Left colon (tissue), 2 donors: ENCODE results near the gene MEX3A. TPM values are rescaled to one million over a fixed set of nuclear protein-coding genes. Genes with fewer than 3 reads are reported as not detected.
"Not testable (repeated sequence)": the region's sequence is repeated elsewhere in the genome, so short reads cannot be mapped to it uniquely, and the experiment has no call there.

Source experiments
- ATAC-seq: fragments of 200-7000 bp; cut with Tn5 transposase; one replicate; pipeline ENCODE4 v1.9.1; 2020; ENCODE audit warnings: mild to moderate bottlenecking, moderate library complexity
- DNase-seq, 2 donors: peaks; one replicate each; pipeline ENCODE4 v3.0.0-alpha.2; 2020
- intact Hi-C, 2 donors: fragments of 100-400 bp; cut with DNase I in 1 of 2; cut with micrococcal nuclease in 1 of 2; formaldehyde crosslinking; loops; one replicate each; pipeline versions ENCODE4 v1.11.2 to v1.14.0; 2022; cut with DNase I, micrococcal nuclease
- long read RNA-seq: library from polyadenylated mRNA; unstranded; transcript quantifications from one replicate; pipeline ENCODE4 v2.0.0, GENCODE V29; 2021
- total RNA-seq, 2 donors: library from RNA; stranded (reverse); fragmentation: NEBNext Ultra II Directional; extraction: Animal tissue kit (Norgen Biotek cat#: 25700); gene quantifications; one replicate each; pipeline ENCODE4 v1.2.1, GENCODE V29; 2021
- donor health status: DM: no; HTN: no; CAD: no.
- donor health status: DM: yes; HTN: yes; CAD: no.

MEX3A gene, protein sequence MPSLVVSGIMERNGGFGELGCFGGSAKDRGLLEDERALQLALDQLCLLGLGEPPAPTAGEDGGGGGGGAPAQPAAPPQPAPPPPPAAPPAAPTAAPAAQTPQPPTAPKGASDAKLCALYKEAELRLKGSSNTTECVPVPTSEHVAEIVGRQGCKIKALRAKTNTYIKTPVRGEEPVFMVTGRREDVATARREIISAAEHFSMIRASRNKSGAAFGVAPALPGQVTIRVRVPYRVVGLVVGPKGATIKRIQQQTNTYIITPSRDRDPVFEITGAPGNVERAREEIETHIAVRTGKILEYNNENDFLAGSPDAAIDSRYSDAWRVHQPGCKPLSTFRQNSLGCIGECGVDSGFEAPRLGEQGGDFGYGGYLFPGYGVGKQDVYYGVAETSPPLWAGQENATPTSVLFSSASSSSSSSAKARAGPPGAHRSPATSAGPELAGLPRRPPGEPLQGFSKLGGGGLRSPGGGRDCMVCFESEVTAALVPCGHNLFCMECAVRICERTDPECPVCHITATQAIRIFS
- 1 to 10 TPM in 1 of 2 donors, under 1 TPM in 1; 0.78 to 1.1 TPM for total RNA-seq
- long read RNA-seq, full-length matches to known transcripts = 1 of 2 reads
- long read RNA-seq, partial matches to known transcripts = 0 of 2 reads
- long read RNA-seq, other reads (novel, unspliced or antisense) = 1 of 2 reads

DNA sequence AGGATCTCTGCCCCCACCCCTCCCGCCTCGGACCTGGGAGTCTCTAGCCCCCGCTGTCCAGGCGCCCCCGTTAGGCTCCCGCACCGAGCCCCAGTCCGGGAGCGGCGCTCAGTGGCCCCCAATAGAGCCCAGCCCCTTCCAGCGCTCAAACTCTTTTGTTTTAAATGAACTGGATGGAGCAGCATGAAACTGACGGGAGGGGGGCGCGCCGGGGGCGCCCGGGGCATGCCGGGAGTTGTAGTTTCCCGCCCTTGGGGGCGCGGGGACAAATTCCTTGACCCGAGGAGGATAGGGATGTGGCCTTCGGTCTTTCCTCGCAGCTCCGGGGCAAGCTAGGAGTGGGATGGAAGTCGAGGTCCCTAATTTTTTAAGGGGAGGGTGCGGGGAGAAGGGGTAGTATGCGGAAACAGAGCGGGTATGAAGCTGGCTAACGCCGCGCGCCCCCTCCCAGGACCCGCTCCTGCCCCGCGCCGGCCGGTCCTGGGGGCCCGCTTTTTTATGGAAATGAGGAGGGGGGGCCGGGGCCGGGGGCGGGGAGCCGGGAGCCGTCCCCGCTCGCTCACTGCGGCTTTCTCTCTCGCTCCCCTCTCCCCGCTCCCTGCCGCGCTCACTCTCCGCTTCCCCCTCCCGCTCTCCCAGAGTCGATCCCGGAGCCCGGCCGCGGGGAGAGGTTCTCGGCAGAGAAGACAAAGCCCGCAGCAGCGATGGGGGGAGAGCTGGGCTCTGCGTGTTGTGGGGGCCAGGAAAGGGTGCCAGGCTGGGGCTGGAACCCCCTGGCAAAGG, at the start of gene MEX3A:
MEX3A (minus strand) TSS at position 157 of the 783 bp plus-strand sequence. CDS start 467 bp downstream, outside the sequence.
- intact Hi-C loops = no loop called here
- DNase-seq (peak; percentile 74 to 80), ATAC-seq (peak; percentile 87)

DNA sequence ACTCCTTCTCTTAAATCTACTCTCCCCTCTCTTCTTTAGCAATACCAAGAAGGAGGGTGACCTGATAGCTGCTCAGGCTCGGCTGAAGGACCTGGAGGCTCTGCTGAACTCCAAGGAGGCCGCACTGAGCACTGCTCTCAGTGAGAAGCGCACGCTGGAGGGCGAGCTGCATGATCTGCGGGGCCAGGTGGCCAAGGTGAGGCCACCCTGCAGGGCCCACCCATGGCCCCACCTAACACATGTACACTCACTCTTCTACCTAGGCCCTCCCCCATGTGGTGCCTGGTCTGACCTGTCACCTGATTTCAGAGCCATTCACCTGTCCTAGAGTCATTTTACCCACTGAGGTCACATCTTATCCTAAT, 48.3 kb upstream of the MEX3A start:
- no peak for DNase-seq
- intact Hi-C loops = loop anchor here in 1 of 2 donors (2.0 kb wide), 1 partner anchor 34 kb away; no protein-coding TSS in a partner anchor
- ATAC-seq = peak; percentile 1

DNA sequence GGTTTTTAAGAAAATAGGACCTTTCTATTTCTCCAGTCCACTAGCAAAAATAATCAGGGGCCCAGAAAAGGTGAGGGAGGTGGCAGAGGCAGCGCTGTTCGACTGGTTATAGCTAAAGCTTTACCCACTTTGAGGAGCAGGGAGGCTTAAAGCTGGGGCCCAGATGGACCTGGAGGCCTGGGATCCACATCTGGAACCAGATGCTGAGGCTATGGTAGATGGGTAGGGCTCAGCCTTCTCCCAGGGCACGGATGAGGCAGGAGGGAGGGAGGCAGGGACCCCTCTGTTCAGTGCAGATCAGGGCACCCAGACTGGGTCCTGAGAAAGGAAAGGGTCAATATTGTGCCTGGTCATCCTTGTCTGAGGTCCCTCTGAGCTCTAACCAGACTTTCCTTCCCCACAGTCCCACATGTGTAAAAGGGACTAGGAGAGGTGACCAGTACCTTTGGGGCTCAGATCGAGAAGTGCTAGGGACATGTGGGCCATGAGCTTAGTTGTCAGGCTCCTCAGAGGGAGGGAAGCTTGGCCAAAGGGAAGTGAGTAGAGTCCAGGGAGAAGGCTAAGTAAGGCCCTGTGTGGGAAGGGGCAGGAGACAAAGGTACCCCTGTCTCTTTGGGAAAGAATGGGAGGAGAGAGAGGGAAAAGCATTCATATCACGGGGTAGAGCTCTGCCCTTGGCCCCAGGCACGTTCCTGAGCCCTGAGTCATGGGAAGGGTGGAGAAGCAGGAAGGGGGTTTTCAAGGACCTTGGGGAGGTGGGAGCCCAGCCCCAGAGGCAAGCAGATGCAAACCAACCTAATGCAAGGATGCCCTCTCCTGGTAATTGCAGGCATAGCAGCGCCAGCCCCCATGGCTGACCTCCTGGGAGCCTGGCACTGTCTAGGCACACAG, 47.7 kb upstream of the MEX3A start:
- ATAC-seq = peak; percentile 73
- intact Hi-C loops = loop anchor here (2.0 kb wide), 1 partner anchor 33 kb away; no protein-coding TSS in a partner anchor
- peak; percentile 85 to 88 for DNase-seq

DNA sequence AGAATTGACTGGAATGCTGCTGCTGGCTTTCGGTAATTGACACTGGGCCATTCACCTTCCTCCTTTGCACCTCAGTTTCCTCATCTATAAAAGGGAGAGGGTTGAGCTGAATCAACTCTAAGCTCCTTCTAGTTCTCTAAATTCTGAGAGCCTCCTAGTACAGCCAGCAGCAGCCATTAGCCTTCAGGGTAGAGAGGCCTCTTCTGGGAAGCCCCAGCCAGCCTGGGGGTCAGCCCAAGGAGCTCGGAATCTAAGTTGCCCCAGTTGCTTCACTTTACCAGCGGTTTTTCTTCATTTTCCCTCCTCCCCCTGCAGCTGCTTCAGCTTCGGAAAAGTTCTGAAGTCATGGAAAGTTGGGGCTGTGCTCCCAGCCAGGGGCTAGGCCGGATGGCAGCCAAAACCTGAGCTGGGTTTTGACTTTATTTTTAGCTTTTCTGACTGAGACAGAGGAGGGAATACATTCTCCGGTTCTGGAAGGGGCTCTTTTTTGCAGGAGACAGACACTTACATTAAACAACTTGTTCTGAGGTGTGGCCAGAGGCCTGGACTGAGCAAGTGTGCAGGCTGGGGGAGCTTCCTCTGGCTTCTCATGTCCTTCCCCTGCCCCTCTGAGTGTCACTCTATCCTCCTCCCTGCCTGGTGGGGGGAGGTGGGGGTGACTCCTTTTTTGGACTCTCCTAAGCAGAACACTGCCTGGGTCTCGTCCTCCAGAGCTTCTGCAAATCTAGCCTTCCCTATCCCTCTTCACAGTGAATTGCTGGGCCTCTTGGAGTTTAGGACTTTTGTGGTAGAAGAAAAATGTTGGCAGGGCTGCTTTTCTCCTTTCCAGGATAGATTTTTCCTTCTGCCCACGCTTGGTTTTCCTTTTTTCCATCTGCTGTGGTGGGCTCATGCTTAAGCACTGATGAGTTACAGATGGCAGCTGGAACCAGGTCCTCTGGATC, 46.7 kb upstream of the MEX3A start:
- intact Hi-C loops = loop anchor here in 1 of 2 donors (2.0 kb wide), 1 partner anchor 32 kb away; no protein-coding TSS in a partner anchor
- ATAC-seq (no peak), DNase-seq (no peak)

DNA sequence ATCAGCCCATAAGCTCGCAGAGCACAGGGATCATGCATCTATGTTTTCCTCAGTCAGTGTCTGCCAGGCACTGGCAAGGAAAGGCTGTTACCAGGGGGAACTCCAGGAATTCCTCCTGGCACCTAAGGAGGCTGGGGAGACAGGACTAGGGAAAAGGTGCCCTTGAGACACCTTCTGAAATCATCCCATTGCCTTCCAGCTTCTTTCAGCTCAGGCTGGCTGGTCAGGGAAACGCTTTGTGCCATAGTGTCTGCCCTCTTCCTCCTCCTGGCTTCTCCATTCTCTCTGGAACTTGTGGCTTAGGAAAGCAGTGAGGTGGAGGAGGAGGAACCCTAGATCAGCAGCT, 46.0 kb upstream of the MEX3A start:
- no peak for ATAC-seq
- DNase-seq = no peak
- intact Hi-C loops = loop anchor here in 1 of 2 donors (2.0 kb wide), 1 partner anchor 31 kb away; no protein-coding TSS in a partner anchor

DNA sequence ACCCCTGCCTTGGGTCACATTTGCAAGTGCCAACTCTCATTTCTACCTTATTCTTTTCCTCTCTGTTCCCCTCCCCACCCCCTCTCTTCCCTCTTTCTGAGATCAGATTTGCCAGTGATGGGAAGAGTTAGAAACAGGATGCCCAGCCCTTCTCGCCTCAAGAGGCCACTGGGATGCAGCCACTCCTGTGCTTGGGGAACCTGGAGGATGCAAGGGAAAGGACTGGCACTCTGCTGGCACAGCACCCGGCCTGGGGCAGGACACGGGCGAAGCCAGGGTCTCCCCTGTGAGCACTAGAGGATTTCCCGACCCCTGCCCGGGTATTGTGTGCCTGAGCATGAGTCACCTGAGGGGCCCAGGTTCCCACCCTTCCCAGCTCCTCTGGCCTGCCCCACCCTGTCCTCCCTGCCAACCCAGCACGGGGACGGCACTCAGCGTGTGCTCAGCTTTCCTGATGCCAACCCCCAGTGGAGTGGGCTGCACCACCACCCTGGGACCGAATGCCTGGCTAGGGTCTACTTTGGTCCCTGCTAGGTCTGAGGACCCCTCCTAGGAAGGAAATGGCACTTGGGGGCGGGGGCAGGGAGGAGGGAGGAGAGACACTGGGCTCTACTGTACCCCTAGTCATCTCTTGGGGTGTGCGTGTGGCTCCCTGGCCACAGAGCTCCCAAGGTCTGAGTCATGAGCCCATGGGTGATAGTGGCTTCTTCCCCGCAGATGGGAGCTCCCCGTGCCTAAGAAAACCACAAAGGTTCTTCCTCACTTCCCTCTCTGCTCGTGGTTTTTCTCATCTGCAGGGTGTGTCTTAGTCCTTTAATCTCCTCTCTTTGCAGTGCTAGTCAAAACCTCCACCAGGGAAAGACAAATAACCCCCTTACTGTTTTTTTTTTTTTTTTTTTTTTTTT, 44.6 kb upstream of the MEX3A start:
- intact Hi-C loops = no loop called here
- ATAC-seq = no peak

DNA sequence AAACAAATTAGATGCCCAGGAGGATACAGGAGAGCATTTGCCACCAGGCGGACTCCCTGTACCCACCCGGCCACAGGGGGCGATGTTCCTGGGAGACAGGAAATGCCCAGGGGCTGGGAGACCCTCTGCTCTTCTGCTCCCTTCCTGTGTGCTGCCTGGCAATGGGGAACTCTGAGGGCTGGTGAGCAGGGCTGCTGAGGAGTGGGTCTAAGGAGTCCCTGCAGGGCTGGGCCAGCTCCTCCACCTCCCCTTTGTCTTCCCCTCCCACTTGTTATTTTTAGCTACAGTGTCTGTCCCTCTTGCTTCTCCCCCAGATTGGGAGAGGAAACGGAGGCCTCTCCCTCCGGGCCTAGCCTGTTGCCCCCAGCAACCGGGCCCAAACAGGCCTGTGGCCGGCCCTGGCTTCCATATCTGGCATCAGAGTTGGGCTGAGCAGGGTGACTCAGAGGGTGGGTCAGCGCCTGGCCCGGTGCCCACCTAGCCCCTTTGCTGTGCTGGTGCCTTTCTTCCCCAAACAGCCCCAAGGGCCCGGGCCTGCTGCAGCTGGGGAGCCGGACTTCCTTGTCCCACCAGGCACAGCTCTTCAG, 43.9 kb upstream of the MEX3A start:
- DNase-seq (peak; percentile 76 to 87), ATAC-seq (no peak)
- intact Hi-C loops = no loop called here

More for the DNA sequence above, 44.6 kb upstream of the MEX3A start:
- peak; percentile 42 to 76 for DNase-seq

DNA sequence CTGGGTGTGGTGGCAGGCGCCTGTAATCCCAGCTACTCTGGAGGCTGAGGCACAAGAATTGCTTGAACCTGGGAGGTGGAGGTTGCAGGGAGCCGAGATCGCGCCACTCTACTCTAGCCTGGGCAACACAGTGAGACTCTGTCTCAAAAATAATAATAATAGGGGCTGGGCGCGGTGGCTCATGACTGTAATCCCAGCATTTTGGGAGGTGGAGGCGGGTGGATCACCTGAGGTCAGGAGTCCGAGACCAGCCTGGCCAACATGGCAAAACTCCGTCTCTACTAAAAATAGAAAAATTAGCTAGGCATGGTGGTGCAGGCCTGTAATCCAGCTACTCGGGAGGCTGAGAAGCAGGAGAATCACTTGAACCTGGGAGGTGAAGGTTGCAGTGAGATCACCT, 43.3 kb upstream of the MEX3A start:
- ATAC-seq, intact Hi-C loops: not testable (repeated sequence)
- peak in 1 of 2 donors; percentile 34 for DNase-seq

DNA sequence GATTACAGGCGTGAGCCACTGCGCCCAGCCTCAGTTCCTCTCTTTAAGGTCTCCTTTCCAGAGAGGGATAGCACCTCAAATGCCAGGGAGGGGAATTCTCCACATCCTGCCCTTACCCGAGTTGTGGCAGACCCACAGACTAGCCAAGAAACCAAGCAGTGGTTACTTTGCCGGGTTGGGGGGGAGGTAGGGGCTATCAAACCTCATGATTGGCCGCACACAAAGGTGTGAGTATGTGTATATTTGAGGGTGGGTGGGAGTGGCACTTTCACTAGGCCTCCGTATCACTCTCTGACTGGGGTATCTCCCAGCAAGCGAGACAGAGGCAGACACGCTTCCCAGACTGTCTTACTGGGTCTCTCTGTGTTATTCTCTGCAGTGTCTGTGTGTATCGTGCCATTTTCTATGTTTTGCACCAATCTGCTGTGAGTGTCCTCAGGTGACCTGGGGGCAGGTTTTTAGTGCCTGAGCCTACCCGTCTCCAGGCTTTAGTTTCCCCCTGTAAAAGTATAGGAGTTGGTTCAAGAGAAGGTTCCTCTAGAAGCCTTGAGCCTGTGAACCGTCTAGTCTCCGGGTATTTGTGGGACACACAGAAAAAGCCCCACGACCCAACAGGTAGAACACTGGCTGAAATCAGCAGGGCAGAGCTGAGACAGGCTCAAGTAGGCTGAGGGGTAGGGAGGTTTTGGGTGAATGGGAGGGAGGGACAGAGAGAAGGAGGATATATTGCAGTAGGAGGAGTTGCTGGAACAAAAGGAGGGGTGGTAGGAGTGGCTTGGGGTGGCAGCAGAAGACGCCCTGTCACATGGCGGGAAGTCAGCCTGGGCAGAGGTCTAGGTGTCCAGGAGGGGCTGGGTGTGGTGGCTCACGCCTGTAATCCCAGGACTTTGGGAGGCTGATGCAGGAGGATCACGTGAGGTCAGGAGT, 42.6 kb upstream of the MEX3A start:
- DNase-seq (peak; percentile 74 to 94), ATAC-seq (peak; percentile 69)
- intact Hi-C loops = no loop called here

DNA sequence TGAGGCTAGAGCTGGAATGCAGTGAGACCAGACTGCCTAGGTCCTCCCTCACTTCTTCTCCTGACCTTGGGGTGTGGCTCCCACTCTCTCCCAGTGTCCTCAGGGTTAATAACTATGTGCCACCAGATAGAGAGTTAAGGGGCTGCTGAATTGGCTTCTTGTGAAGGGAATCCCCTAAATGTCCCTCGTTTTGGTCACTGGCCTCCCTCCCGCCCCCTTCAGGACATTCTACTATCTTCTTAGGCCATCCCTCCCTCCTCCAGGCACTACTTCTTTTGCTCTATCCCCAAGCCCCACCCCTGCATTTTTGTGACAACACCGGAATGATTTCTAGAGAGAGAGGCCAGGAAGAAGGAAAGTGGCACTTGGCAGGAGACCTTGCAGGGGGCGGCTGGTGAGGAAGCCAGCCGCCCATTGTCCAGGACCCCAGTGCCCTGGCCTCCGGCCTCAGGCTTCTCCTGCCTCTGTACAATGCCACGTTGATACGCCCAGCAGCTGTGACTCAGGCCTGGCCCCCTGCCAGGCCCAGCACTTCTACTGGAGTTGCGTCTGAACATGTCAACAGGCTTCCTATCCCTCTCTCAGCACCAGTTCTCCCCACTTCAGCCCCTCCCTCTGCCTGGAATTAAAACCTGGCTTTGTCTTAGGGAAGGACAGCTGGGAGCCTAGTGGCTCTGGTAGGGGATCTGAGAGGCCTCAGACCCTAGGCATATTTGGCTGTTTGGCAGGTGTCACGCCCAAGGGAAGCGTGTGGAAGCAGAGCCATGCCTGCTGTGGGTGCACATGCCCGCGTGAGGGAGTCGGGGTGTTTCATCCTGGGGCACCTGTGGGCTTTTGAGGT, 41.3 kb upstream of the MEX3A start:
- intact Hi-C loops = no loop called here
- DNase-seq = peak; percentile 92 to 96

DNA sequence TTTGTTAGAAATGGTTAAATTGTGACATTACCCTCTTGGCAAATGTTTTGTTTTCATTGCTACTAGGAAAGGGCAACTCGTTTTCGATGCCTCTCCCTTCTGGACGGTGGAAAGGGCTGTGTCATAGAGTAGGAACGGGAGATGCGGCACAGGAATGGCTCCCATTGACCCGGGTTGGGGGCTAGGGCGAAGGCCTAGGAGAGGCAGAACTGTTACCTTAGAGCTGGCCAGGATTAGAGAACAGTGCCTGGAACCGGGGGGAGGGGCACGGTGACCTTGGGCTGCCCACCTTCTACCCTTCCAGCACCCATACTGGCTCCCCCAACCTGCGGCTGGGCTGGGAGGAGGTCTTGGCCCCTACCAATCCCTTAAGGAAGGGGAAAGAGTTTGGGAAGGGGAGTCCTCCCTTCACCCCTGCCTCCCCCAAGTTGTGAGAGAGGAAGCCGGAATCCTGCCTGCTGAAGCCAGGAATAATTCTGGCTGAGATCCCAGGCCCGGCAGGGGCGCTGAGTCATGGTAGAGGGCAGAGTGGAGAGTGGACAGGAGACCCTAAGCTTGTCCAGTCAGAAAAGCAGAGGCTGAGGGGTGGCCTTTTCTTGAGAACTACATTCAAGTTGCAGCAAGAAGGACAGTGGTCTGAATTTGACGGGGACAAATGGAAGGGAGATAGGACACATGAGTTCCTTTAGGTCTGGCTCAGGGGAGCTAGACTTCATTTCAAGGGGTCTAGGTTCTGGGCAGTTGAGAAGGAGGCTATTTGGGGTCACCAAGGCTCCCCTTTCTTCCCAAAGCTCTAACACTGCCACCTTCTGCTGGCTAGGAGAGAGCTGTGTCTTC, 40.5 kb upstream of the MEX3A start:
- intact Hi-C loops = no loop called here

More for the DNA sequence above, 41.3 kb upstream of the MEX3A start:
- ATAC-seq = peak; percentile 70

DNA sequence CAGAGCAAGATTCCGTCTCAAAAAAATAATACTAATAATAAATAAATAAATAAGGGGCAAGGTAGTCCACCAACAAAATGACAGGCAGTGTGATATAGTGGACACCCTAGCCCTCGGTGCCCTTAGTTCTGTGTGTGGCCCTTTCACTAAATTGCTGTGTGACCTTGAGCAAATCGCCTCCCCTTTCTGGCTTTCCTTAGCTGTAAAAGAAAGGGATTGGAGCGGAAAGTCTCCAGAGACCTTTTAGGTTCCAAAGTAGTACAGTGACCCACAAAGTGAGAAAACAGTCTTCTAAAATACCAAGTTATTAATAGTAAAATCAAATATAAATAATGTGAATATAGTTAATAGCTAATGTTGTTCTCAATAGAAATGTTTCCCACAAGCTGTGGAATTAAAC, 39.8 kb upstream of the MEX3A start:
- DNase-seq (no peak), ATAC-seq (no peak)
- intact Hi-C loops = no loop called here

More for the DNA sequence above, 40.5 kb upstream of the MEX3A start:
- DNase-seq = peak; percentile 68 to 79
- peak; percentile 6 for ATAC-seq

DNA sequence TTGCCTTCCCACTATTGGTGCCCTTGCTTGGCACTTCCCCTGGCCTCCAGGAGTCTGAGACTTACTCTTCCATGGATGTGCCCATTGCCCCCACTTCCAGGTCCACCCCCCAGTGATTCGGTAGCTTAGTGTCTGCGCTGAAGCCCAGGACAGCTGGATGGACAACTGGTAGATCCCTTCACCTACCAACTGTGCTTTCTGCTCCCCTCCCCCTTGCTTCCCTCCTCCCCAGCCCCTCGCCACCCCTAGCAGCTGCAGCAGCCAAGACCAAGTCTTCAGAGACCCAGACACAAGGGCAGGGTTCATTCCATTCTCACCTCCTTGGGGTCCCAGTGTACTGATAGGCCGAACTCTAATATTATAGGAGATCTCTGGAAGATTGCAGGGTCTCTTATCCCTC, 39.2 kb upstream of the MEX3A start:
- intact Hi-C loops = no loop called here
- ATAC-seq (no peak), DNase-seq (no peak)
